Activated CD8-positive, alpha-beta memory T cell treated with anti-CD3 and anti-CD28 coated beads, Interleukin-2, amount 50 U/mL, for 24 hours (primary cell): ENCODE data around the gene LRRC56.

Experiments
- DNase-seq: peaks from one replicate; pipeline ENCODE4 v3.0.0-alpha.2; 2020; ENCODE audit errors: extremely low read depth

Gene LRRC56

GRCh38 chr11:521177-521688, 16.1 kb upstream of the LRRC56 start:
- DNase-seq: no peak

DNA sequence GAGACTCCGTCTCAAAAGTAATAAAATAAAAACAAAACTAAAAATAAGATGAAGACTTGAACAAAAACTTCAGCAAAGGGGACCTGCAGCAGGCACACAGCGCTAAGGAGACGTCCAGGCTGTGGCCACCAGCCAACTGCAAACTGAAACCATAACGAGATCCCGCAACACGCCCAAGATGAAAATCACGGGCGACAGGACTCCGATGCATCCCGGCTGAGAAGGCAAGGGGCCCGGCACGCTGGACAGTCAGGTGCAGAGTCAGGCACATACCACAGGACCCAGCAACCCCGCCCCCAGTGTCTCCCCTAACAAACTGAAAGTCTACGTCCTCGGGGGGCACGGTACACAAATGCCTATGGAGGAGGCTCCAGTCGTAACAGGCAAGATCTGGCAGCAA, 11.1 kb upstream of the LRRC56 start:
- DNase-seq: no peak

DNA sequence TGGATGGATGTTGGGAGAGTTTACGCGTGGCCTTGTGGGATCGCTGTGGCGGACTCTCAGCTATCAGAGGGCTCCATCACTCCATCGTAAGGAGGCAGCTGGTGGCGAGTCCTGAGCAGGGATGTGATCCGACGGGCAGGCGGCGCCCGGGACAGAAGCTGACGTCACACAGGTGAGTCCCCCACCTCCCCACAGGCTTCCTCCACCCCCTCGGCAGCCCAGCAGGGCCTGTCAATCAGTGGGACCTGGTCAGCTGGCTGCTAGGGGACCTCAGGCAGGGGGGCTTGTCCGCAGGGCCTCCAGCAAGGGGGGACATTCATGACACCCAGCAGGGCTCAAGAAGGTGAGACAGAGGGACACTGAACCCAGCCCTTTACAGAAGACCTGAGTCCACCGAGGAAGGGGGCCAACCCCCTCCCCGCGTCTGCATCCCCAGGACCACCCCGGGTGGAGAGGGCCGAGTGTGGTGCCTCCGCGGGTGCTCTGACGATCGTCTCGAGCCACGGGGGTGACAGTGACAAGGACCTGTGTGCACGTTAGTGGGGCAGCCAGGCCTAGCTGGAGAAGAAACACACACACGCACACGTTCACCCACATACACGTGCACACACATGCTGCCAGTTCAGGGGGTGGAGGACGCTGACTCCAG, 9.0 kb upstream of the LRRC56 start:
- DNase-seq: no peak

GRCh38 chr11:528815-529727, 8.3 kb upstream of the LRRC56 start:
- DNase-seq: no peak

- no peak for DNase-seq
These were observed 7.5 kb upstream of the LRRC56 start for GRCh38 chr11:529728-530411.

DNA sequence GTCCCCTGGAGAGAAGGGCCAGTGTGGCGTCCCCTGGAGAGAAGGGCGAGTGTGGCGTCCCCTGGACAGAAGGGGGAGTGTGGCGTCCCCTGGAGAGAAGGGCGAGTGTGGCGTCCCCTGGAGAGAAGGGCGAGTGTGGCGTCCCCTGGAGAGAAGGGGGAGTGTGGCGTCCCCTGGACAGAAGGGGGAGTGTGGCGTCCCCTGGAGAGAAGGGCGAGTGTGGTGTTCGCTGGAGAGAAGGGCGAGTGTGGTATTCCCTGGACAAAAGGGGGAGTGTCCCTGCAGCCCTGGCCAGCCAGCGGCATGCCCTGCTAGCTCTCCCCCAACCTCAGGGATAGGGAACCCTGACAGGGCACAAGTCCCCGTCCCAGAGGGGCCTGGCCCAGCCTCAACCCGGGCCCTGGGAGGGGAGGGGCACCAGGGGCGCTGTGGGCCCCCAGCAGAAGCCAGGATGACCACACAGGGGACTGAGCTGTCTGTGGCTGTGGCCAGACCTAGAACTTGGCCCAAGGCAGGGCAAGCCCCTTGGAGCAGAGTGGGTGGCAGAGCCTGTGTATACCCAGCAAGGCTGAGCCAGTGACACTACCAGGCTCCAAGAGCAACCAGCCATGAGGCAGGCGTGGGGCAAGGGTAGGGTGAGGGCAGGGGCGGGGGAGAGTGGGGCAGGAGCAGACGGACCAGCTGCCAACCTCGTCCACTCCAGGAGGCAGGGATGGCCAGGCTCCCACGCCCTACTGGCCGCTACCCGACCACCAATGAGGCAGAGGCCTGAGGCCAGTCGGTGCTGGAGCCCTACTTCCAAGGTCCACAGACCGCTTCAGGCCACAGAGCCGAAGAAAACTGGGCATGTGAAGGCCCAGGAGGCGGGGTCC, 6.1 kb upstream of the LRRC56 start:
- no peak for DNase-seq

- no peak for DNase-seq
These were observed 5.3 kb upstream of the LRRC56 start for GRCh38 chr11:531919-532526.

DNA sequence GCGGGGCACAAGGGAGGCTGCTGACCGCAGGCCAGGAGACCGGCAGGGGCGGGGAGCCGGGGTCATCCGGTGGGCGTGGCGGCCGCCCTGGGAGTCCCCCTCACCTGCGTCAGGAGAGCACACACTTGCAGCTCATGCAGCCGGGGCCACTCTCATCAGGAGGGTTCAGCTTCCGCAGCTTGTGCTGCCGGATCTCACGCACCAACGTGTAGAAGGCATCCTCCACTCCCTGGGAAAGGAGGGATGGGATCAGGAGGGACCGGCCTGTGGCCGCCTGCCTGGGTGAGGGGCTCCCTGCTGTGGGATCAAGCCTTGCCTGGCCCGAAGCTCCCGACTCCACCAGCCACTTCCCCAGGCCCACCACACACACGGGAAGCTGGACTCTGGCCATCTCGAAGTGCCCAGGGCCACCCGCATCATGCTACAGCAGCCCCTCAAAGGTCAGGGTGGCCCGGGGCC, 4.8 kb upstream of the LRRC56 start:
- DNase-seq: no peak

GRCh38 chr11:532986-533585, 4.2 kb upstream of the LRRC56 start:
- DNase-seq: no peak

GRCh38 chr11:533586-534395, 3.5 kb upstream of the LRRC56 start:
- no peak for DNase-seq

- no peak for DNase-seq
These were observed 2.7 kb upstream of the LRRC56 start for GRCh38 chr11:534396-535209.

DNA sequence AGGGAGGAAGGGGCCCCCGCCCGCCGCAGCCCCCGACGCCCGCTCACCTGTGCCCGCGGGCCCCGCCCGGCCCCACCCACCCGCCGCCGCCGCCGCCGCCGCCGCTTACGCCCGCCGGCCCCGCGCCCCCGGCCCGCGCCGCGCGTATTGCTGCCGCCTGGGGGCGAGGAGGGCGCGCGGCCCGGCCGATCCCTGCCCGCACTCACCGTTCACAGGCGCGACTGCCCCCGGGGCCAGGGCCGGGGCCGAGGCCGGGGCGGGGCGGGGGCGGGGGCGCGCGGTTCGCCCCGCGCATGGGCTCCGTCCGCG, 2.2 kb upstream of the LRRC56 start:
- DNase-seq: no peak

DNA sequence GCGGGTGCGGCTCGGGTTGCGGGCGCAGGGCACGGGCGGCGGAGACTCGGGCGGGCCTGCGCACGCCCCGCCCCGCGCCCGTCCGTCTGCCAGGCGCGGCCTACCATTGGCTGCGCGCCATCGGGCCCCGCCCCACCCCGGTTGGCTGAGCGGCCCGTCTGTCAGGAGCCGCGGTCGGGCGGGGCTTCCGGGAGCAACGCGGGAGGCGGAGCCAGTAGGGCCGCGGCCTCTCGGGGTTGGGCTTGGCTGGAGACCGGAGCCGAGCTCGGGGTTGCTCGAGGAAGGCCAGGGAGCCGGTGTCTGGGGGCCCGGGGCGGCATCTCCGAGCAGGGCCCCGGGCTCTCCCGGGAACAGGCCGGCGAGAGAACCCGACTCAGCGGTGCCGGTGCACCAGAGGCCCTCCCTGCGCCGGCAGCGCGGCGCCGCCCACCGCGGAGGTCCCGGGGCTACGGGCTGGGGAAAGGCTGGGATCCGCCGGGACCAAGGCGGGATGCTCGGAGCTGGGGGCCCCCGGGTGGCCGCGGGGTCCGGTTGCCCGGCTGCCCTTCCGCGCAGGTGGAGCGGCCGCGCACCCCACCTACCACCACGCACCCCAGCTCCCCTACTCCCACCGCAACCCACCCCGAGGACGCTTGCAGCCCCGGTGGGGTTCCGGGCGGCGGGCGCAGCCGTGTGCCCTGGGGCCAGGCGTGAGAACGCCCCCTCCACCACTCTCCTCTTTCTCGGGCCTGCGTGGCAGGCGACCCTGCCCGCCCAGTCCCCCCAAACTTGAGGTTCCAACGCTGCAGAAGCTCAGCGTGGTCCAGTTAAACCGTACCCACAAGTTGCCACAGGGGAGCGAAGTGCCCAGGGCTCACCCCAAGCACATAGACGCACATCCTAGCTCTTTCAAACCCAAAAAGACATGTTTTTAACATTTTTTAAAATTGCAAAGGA, 1.5 kb upstream of the LRRC56 start, which contains the start of gene HRAS:
Gene HRAS, minus strand, starts transcription at position 58 of the 936 bp plus-strand sequence.
- peak; percentile 81 for DNase-seq

DNA sequence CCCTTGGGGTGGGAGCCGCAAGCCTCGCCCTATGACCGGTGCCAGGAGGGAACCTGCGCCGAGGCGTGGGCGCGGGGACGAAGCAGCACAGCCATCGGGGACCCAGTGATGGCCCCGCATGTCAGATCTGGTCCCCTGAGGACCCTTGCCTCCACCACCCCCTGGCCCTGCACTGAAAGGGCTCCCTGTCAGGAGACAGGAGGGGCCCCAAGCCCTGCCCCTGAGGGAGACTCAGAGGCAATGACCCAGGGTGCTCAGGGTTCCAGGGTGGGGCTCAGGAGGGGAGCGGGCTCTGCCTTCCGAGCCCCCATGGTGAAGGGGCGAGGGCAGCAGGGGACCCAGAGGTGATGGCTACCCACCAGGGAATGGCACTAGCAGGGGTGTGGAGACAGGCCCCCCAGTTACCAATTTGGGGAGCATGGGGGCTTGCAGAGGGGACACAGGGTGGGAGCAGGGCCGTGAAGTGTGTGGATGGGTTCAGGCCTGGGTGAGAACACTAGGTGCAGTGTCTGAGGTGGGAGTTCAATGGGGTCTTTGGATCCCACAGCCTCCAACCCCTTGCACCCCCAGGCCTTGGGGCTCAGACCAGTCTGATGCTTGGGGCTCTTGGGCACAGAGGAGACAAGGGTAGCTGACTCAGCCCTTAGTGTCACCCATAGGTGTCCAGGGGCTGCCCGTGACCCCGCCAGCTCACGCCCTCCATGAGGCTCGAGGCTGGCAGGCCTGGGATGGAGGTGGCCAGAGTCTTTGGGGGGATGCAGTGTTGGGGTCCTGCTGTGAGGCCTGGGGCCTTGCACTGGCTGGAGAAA, 499 bp downstream of the LRRC56 start:
- no peak for DNase-seq

DNA sequence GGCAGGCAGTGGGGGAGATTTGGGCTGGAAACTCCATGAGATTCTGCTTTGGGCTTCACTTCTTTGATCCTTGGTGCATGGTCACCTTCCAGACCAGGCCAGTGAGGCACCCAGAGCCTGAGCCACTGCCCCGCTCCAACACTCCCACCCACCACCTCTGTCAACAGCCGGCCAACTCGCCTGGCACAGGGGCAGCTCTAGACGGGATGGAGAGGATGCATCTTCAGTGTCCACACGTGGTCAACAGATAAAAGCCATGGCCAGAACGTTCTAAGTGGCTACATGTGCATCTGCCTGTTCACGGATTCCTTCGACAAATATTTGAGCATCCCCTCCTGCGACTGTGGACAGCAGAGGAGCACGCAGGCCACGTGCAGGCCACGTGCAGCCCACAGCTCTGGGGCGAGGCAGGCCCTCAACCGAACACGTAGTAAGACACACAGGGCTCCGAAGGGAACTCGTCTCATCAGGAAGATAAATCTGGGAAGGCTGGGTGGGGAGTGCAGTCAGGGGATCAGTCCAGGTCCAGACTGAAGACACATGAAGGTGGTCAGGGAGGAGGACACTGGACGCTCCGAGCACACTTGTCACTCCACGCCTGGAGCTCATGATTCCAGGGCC, 1.2 kb downstream of the LRRC56 start:
- DNase-seq: no peak

DNA sequence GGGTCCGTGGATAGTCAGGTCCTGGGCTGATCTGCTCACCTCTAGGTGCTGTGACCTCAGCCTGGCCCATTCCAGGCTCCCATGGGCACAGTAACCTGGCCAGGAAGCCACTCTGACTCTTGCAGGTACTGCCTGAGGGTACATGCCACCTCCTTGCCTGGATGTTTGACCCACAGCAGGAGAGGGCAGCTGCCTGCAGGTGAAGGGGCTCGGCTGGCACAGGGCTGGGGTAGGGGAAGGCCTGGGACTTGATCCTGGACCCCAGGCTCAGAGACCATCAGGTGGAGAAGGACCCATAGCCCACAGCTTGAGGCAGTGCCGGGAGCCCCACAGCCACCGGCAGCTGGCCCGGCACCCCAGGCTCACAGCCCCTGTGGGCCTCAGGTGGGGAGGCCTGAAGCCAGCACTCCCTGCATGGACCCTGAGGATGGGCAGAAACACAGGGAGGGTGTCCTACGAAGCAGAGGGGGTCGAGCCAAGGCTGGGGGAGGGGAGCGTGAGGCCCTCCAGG, 2.7 kb downstream of the LRRC56 start:
- no peak for DNase-seq
